ENCODE data around the gene GC. TPM values are rescaled to one million over a fixed set of nuclear protein-coding genes. Genes with fewer than 3 reads are reported as not detected.
"Not testable (repeated sequence)": the region's sequence is repeated elsewhere in the genome, so short reads cannot be mapped to it uniquely, and the experiment has no call there.

Gene GC
- total RNA-seq, 1 experiment from 2014 or later, result not detected

DNA sequence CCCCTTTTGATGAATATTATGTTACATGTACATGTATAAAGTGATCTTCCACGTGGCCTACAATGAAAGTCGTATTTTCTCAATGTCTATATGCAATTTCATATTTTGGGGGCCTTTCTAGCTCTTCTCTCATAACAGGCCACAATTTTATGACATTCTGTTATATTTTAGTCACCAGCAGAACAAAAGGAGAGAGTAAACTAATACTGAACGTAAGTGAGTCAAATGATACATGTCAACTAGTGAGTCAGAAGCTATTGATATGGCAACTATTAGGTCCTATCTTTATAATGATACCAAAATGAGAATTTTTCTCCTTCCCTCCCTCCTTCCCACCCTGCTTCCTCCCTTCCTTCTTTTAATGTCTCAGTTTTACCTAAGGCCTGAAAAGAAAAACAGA lies 14.4 kb downstream of the GC start:
- DNase-seq (ENCODE audit: extremely low read depth, low read depth), result no peak

DNA sequence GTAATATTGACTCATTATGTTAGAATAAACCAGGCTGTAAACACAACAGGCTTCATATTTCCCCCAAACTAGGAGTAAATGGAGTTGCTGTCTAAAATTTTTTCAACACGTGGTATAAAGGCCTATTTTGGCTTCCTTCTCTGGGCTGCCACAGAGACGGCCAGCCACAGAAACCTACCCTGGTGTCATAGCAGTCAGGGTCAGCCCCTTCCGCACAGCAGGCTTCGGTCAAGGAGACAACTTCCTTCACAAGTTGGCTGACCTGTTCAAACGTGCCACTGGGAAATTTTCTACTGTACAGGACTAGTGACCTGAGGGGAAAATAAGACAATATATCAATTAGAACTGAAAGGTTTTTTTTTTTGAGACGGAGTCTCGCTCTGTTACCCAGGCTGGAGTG lies 15.8 kb downstream of the GC start:
- no peak for DNase-seq (ENCODE audit: extremely low read depth, low read depth)

DNA sequence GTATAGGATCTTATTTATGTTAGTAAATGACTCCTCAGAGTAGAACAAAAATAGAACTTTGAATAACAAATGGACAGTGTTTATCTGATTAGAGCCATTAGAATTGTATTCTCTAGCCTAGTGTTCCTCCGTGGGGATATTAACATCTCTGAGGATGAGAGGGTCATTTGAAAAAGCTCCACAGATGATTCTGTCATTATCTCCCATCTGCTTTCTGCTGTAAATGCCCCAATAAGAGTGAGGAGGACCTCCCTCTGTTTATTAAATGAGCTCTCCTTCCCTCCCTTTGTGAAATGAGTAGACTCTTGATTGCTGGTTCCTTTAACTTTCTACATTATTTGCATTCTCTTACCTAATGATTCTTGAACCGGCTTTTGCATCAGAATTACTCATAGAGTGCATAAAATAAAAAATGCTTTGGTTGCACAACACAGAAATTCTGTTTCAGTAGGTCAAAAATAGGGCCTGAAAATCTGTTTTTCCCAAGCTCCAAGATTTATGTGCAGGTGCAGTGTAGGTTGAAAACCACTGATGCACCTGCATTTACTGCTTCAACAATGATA lies 18.0 kb downstream of the GC start:
- no peak for DNase-seq (ENCODE audit: extremely low read depth, low read depth)

DNA sequence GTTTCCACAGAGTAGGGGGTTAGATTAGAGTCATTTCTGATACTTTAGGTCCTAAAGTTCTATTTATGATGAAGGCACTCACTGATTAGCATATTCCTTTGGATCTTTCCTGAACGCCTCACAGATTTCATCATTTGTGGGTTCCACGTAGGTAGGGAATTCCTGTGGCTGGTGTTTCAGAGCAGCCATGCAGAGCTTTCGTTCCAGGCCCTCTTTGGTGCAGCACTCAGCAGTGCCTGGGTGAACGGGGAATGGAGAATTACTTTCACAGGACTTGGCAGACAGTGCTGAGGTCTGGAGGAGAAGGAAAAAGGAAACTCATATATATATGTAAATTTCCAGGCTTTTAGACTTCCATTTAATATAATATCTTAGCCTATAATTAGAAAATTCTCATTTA lies 18.5 kb downstream of the GC start:
- DNase-seq (ENCODE audit: extremely low read depth, low read depth), result no peak

DNA sequence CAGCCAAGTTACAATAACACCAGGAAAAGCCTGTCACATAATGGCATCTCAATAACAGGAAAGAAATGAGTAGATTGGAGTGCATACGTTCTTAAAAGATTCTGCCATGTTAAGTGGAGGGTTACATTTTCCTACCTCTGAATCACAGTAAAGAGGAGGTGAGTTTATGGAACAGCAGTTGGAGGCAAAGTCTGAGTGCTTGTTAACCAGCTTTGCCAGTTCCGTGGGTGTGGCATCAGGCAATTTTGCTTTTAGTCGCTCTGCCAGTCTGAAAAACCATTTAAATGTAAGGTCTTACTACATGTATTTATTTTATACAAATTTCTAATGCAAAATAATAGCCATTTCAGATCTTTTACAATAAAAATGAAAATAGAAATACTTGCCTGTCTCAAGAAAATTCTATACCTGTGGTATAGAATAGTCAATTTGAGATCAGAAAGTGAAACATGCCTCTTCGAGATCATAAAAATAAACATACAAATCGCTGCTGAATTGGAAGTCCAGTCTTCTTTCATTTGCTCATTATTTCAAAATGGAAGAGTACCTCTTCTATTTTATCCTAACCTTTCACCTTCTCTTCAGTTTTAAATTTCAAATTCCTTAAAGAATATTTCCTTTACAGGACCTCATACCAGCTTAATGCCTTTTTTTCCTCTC lies 31.4 kb downstream of the GC start:
- no peak for DNase-seq (ENCODE audit: extremely low read depth, low read depth)

DNA sequence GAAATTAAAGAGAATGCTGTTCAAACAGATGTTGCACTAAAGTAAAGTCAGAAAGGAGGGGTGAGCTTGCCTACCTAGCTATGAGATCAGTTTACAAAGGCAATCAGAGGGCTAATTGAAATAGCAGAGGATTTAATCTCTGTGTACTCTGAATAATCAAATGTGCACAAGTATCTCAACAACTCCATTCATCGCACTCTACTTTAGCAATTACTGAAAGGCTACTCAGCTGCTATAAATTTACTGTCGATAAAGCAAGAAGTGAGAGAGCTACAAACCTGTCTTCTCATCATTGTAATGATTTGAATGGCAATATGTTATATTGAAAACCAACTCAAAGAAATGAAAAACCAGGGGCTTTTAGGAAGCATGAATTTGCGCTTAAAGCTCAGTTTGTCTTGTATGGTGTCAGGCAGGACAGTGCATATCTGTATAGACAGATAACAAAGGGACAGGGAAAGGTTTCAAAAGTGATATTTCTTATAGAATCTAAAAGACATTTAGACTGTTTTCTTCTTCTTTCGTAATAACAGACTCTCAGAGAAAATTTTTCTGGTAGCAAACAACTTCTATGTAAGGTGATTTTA lies 34.8 kb downstream of the GC start:
- DNase-seq (ENCODE audit: extremely low read depth, low read depth), result no peak

DNA sequence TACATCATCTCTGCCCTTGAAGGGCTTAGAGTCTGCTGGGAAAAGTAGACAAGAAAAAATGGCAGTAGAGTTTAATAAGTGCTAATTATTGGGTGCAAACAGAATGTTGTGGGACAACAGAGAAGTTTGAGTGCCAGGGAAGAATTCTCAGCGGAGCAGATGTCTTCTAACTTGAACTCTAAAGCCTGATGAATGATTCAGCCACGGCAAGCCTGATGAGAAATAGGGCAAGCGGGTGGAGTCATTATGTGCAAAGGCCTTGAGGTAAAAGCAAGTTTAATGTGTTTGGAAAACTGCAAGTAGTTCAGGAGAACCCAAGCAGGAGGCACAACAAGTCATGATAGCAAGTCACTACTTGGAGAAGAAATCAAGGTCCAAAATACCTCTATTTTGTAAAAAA lies 37.5 kb downstream of the GC start:
- no peak for DNase-seq (ENCODE audit: extremely low read depth, low read depth)

DNA sequence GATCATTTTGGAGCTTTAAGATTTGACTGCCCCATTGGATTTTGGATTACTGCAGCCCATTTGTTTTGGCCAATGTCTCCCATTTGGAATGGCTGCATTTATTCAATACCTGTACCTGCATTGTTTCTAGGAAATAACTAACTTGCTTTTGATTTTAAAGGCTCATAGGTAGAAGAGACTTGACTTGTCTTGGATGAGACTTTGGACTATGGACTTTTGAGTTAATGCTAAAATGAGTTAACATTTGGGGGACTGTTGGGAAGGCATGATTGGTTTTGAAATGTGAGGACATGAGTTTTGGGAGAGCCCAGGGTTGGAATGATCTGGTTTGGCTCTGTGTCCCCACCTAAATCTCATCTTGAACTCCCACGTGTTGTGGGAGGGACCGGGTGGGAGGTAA lies 45.1 kb downstream of the GC start:
- not testable (repeated sequence) for DNase-seq (ENCODE audit: extremely low read depth, low read depth)

DNA sequence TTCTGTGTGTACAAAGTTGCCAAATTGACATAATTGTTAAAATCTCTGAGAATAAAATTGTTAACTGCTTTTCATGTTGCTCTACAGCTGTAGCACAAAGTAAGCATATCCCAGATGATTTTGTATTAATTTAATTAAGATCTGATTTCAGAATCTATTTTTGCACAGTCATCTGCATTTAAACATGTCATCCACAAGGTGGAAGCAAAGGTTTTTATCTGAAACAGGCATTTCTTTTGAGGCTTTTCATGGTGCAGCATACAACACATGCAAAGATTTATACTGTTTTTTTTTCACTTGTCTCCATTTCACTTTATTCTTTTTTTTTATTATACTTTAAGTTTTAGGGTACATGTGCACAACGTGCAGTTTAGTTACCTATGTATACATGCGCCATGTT lies 51.2 kb downstream of the GC start:
- no peak for DNase-seq (ENCODE audit: extremely low read depth, low read depth)

DNA sequence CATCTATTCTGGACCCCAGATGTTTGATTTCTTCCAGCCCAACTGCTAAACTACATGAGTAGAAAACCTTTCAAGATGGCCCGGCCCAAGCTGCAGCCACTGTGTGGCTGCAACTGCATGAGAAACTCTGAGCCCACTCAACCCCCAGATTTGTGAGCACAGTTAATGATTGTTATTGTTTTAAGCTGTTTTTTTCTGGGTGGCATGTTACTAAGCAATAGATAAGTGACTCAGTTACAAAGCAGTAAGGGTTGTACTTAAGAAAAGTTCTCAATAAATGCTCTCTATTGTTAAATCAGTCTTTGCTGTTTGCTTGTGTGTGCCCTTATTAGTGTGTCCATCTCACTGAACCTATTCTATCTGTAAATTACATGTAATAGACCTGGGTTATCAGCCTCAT lies 51.8 kb downstream of the GC start:
- DNase-seq (ENCODE audit: extremely low read depth, low read depth), result no peak

DNA sequence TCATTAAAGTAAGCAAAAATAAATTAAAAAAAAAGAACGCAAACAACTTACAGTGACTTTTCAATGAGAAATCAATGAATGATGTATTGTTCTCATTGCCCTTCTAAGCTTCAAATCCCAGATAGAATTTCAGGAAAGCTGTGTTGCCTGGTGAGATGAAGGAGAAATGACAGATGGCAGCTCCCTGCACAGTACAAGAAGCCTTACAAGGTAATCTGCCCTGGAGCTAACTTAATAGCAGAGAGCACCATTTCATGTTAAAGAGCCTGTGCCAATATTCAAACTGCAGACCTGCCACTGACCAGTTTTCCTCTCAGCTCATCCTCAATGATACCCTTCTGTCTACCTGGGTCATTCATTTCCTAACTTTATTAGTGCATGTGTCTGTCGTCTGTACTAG lies 54.0 kb downstream of the GC start:
- DNase-seq (ENCODE audit: extremely low read depth, low read depth), result no peak

DNA sequence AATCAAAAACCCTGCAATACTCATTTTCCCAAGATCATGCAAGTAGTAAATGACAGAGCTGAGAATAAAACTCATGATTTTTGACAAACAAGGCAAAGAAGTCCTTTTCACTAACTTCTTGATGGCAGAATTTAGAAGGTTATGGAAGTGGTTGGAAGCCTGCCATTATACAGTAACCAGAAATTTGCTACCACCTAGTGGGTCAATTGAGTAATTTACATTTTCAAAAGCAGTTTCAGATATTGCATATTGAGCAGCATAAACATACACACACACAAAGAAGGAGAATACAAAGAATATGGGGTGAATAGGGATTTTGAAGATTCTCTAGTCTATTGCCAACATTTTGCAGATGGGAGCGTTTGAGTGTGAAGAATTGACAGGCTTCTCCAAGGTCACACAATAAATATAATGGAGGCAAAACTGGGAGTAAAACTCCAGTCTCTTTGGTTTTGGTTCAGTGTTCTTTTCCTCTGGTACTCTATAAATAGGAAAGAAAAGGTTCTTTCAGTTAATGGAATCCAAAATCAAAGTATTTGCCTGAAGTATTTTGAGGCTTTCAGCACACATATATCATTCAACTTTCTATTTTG lies 70.2 kb downstream of the GC start:
- DNase-seq (ENCODE audit: extremely low read depth, low read depth), result peak; percentile 33

DNA sequence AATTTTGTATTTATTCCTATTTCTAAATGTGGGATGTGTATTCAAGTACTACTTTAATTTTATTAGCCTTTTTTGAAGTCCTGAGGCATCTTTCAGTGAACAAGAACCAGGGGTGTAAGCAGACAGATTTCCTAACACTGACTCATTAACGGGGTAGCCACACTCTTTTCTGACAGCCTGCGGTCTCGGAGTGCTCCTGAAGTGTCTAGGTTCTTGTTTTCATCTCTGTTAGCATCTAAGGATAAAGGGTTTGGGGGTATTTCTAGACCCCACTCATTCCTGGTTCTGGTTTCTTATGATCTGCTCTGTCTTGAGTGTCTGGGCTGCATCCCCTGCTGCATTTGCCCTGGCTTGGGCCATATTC lies 71.9 kb downstream of the GC start:
- no peak for DNase-seq (ENCODE audit: extremely low read depth, low read depth)

DNA sequence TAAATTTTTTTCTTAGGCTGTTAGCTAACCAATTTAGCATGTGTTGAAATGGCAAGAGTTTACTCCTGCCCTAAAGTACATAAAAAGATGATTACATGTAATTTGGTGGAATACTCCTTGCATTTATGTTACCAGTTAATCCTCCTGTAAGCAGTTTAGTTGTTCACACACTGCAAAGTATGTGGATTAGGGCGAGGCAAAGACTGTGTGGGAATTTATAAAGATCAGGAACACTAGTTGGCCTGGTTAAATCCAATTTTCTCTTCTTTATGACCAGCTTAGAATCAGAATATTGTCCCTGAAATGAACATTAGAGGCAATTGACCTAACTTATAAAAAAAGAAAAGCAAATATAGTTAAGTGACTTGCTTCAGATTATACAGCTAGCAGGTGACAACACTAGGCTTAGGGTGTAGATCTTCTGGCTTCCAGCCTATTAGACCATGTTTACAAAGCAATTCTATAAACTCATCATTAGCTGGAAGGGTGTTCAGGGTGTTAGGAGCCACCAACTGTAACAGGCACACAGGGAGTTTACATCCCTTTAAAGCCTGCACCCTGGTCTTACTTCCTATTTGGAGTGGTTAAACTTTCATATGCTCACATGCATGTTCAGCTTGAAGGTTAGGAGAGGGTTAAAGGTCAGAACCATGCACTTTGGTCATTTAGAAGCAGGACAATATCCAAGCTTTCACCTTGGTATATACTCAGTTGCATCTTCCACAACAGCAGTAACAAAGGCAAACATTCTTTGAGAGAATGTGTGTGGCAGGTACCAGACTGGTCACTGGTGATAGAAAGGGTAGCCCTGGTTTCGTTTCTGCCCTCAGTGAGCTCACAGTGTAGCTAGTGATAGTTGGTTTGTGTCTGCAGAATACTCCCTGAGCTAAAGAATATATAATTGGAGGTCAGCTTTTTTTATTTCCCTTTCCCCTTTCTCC lies 72.6 kb downstream of the GC start:
- no peak for DNase-seq (ENCODE audit: extremely low read depth, low read depth)

DNA sequence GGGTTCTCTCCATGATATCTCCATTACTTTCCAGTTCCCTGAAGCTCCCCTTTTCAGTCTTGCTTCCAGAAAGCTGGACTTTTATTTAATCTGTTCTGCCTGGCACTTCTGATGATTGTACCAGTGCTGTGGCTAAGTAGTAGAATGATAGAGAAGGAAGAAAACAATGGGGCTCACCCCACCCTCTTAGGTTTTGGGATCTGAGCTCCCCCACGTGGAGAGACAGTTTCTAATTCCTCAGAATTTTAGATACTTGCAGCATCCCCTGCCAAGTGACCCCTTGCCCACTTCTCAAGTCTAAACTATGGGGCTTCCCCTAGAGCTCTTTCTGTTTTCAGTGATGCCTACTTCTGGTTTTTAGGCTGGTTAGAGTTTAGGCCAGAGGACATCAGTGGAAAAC lies 73.9 kb downstream of the GC start:
- DNase-seq (ENCODE audit: extremely low read depth, low read depth), result no peak

DNA sequence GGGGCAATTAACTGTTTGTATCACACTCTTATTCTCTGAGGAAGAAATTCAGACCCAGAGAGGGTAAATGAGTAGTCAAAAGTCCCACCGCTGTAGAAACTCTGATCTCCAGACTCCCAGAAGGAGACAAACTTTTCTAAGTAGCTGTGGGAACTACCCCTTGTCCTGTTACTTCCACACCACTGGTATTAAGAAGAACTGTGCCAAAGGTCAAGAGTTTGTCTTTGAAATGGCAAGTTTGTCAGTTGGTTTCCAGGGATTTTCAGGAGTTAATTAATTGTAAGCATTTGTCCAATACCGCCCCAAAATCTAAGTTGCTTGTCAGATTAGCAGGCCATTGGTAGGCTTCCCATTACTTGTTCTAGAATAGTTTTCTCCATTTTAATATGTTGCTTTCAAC lies 85.7 kb downstream of the GC start:
- DNase-seq (ENCODE audit: extremely low read depth, low read depth), result no peak

DNA sequence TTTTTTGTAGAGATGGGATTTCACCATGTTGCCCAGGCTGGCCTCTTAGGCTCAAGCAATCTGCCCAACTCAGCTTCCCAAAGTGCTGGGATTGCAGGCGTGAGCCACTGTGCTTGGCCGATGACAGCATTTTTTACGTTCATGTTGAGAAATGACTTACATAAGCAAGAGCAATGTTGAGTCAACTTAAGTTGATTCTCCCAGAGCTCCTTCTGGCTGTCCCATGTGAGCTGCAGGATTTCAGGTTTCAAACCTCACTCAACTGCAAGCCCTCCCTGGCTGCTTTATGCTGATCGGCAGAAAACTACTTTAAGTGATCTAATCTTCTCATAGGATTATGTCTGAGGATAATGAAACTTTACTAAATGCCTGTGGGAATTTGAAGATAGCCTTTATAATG lies 86.8 kb downstream of the GC start:
- no peak for DNase-seq (ENCODE audit: extremely low read depth, low read depth)

DNA sequence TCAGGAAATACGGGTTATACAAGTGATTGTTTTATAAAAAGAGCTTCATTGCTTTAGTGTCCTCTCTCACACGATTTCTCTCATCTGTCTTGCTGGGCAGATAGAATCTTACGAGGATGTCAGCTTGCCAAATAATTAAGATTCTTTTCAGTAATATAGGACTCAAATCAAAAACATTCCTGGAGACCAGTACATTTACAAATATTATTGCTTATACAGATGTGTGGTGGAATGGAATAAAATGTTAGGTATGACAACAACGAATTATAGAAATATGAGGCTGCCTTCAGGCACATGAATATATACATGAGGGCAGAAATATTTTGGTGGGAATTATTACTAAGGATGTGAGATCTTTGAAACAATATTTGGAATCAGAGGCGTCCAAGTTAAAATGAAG lies 88.9 kb downstream of the GC start:
- DNase-seq (ENCODE audit: extremely low read depth, low read depth), result no peak

DNA sequence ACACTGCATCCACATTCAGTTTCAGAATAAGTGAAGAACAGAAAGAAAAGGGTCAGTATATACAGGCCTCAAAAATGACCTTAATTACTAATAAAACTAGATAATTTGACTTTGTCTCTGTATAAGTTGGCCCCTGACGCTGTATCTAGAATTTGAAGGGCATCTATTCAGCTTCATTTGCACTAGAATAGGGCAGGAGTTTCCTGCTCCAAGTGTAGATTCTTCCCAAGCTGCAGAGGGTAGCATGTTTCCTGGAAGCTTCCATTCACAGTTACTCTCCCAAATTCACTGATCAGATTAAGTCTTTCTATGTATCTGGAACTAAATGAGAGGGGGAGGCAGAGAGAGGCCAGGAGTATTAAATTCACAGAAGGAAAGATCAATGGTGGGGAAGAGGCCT lies 90.9 kb downstream of the GC start:
- no peak for DNase-seq (ENCODE audit: extremely low read depth, low read depth)

DNA sequence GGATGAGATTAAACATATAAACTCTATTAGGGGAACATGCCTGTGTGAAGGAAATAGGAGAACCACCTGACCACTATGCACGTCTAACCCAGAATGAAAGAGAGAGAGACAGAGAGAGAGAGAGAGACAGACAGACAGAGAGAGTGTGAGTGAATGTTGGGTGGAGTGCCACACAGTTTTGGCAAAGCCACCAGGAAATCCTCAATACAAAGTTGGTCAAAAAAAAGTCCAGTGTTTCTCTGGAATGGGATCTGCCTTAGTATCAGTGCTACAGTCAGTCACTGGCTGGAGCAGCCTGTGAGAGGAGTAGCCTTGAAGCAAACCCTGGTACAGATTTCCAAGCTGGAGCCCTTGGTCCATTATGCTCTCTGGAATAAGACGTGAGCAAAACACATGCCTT lies 91.7 kb downstream of the GC start:
- no peak for DNase-seq (ENCODE audit: extremely low read depth, low read depth)
